Endothelial cell (in vitro differentiated cells): ENCODE results near the gene PRR36. TPM values are rescaled to one million over a fixed set of nuclear protein-coding genes. Genes with fewer than 3 reads are reported as not detected.

Experiments used
- DNase-seq: peaks from one replicate; pipeline ENCODE4 v3.0.0; 2021; ENCODE audit warnings: low spot score
- H3K27ac Mint-ChIP-seq: one replicate; pipeline ENCODE4 v1.8.0; 2021; ENCODE audit warnings: mixed read lengths, inconsistent platforms; ENCODE audit not compliant: unreplicated experiment
- H3K27me3 Mint-ChIP-seq: one replicate; pipeline ENCODE4 v1.8.0; 2021; ENCODE audit warnings: mild to moderate bottlenecking, moderate library complexity, mixed read lengths, inconsistent platforms; ENCODE audit not compliant: unreplicated experiment
- H3K36me3 Mint-ChIP-seq: one replicate; pipeline ENCODE4 v1.8.0; 2021; ENCODE audit warnings: mild to moderate bottlenecking, low read depth, mixed read lengths, inconsistent platforms; ENCODE audit not compliant: unreplicated experiment
- H3K4me1 Mint-ChIP-seq: one replicate; pipeline ENCODE4 v1.8.0; 2021; ENCODE audit warnings: mild to moderate bottlenecking, mixed read lengths, inconsistent platforms; ENCODE audit not compliant: unreplicated experiment
- H3K4me3 Mint-ChIP-seq: one replicate; pipeline ENCODE4 v1.8.0; 2021; ENCODE audit warnings: mild to moderate bottlenecking, mixed read lengths, inconsistent platforms; ENCODE audit not compliant: unreplicated experiment
- H3K9me3 Mint-ChIP-seq: one replicate; pipeline ENCODE4 v1.8.0; 2021; ENCODE audit warnings: mixed read lengths, inconsistent platforms; ENCODE audit not compliant: unreplicated experiment
- total RNA-seq: library from RNA; stranded (reverse); fragmentation: NEBNext Ultra II Directional; extraction: Animal tissue kit (Norgen Biotek cat#: 25700); gene quantifications from one replicate; pipeline ENCODE4 v1.2.1, GENCODE V29; 2021; ENCODE audit not compliant: unreplicated experiment
- TF ChIP-seq, protein P1 (sequence below): fragments of 200-600 bp; sonication (generic); IDR thresholded peaks from one replicate; pipeline ENCODE4 v1.5.0; 2021; ENCODE audit warnings: antibody characterized with exemption; ENCODE audit not compliant: unreplicated experiment

The PRR36 gene
- total RNA-seq, 1 donor from 2014 or later = 0.23 TPM

DNA sequence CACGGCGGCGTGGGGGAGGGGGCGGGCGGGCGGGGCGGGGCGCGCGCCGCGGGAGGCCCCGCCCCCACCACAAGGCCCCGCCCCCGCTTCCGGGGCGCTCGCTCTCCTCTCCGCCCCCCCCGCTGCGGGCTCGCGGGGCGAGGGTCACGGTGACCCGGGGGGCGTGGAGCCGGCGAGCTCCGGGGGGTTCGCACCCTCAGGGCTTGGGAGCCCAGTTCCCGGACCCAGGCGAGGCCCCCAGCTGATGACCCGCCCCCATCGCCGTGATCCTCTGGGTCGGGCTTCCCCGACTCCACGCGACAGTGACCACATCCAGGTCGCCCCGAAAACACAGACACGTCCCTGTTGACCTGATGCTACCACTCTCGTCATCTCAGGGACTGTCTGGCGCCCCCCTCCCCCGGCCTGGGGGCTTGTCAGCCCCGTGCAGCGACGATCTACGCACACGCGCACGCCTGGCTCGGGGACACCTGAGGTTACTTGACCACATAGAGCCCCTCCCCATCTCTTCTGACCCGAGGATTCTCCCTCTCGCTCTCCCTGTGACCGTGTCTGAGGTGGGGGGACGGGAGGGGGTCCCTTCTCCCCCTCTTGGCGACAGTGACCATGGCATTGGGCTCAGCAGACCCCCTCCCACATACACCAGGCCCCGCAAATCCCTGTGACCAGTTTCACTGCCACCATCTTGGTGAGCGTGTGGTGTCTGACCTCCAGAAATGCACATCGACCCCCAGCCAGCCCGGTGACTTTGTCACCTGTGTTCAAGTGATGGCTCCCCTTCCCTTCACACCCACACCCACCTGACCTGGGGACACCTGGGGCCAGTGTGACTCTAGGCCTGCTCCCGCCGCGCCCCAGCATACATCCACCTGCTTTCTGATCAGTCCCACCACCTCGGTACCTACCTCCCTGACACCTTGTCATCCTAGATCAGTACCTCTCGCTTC is 30.2 kb upstream of the PRR36 start:
- no peak for DNase-seq
- Mint-ChIP-seq H3K9me3 (no peaks in the 10 kb centered on the region), H3K27me3 (peaks cover 13% of the 10 kb centered on the region), H3K27ac (peak overlapping the region; percentile 92), H3K4me3 (peak overlapping the region; percentile 94), H3K4me1 (peaks cover 12% of the 10 kb centered on the region), H3K36me3 (peaks cover 9% of the 10 kb centered on the region)
- TF ChIP-seq, protein P1, sequence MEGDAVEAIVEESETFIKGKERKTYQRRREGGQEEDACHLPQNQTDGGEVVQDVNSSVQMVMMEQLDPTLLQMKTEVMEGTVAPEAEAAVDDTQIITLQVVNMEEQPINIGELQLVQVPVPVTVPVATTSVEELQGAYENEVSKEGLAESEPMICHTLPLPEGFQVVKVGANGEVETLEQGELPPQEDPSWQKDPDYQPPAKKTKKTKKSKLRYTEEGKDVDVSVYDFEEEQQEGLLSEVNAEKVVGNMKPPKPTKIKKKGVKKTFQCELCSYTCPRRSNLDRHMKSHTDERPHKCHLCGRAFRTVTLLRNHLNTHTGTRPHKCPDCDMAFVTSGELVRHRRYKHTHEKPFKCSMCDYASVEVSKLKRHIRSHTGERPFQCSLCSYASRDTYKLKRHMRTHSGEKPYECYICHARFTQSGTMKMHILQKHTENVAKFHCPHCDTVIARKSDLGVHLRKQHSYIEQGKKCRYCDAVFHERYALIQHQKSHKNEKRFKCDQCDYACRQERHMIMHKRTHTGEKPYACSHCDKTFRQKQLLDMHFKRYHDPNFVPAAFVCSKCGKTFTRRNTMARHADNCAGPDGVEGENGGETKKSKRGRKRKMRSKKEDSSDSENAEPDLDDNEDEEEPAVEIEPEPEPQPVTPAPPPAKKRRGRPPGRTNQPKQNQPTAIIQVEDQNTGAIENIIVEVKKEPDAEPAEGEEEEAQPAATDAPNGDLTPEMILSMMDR = no peak

DNA sequence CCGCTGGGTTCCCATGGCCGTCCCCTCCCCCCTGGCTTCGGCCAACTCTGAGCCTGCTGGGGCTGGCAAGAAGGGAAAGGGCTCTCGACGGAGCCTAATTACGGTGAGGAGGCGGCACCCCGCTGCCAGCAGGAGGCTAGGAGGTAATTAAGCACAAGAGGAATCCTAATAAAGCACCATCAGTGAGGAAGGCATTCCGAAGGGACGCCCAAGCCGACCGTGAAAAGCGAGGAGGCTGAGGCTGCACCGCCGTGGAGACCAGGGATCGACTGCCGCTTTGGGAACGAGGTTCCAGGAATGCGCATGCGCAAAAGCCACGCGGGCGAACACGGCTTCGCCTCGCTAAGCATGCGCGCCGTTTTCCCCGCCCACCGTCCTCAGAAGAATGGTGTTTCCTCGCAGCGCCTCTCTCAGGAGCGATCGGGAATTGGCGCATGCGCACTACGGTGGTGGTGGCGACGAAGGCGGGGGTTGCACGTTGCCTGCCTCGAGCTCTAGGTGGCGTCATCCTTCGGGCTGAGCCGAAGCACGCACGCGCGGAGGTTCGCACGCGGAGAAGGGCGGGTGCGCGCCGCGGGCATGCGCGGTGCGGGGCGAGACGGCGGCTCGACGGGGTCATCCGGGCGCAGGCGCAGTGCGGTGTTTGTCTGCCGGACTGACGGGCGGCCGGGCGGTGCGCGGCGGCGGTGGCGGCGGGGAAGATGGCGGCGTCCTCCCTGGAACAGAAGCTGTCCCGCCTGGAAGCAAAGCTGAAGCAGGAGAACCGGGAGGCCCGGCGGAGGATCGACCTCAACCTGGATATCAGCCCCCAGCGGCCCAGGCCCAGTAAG is 29.3 kb upstream of the PRR36 start, which contains the start of gene MAP2K7:
Gene MAP2K7, plus strand, starts transcription at position 634 of the 830 bp plus-strand sequence. Its CDS starts 68 bp downstream, at position 702.
- Mint-ChIP-seq H3K36me3 (peaks cover 9% of the 10 kb centered on the region), H3K9me3 (no peaks in the 10 kb centered on the region), H3K27ac (peak within 1 kb of the TSS; percentile 92), H3K27me3 (peaks cover 13% of the 10 kb centered on the region), H3K4me1 (peaks cover 12% of the 10 kb centered on the region), H3K4me3 (peak within 1 kb of the TSS; percentile 94)
- DNase-seq = peak; percentile 100
- TF ChIP-seq, protein P1 = peak; percentile 57

DNA sequence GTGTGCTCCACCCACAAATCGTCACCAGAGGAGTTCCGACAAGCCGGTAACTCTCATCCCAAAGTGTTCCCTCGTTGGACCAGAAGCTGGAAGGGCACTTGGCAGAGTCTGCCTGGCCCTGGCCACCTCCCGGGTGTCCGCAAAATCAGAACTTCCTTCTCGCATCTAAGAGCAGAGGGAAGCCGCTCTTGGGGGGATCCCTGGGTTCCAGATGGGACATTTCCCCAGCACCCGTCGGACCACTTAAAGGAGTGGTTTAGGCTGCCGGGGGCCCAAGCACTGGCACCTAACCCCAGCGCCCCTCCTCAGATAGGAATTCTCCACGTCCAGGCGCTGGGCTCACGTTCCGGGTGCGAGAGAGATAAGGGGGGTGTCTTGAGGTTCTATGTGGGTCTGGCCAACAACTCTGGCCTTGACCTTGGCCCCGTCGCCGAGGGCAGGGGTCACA is 28.6 kb upstream of the PRR36 start:
- peaks cover 12% of the 10 kb centered on the region for H3K4me1 Mint-ChIP-seq
- peaks cover 13% of the 10 kb centered on the region for H3K27me3 Mint-ChIP-seq
- no peak for DNase-seq

DNA sequence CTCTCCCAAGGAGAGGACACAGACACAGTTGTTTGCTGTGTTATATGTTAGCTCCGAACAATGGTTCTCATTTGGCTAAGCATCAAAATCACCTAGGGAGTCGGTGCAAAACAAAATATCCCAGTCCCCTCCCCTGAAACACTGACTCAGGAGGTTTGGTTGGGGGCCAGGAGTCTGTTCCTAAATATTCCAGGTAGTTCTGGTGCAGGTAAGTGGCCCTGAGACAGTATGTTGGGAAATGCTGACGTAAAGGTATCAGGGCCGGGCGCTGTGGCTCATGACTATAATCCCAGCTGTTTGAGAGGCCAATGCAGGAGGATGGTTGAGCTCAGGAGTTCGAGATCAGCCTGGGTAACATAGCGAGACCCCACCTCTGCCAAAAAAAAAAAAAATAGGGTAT is 27.1 kb upstream of the PRR36 start:
- Mint-ChIP-seq H3K4me3 (no peak overlapping the region), H3K4me1 (peaks cover 12% of the 10 kb centered on the region), H3K9me3 (no peaks in the 10 kb centered on the region), H3K27ac (no peak overlapping the region), H3K36me3 (peaks cover 9% of the 10 kb centered on the region), H3K27me3 (peaks cover 17% of the 10 kb centered on the region)
- TF ChIP-seq, protein P1 = no peak
- DNase-seq = no peak

More for the DNA sequence above, 28.6 kb upstream of the PRR36 start:
- TF ChIP-seq, protein P1 = no peak
- peak overlapping the region; percentile 86 for H3K27ac Mint-ChIP-seq
- H3K36me3 Mint-ChIP-seq = peaks cover 9% of the 10 kb centered on the region
- H3K9me3 Mint-ChIP-seq = no peaks in the 10 kb centered on the region
- H3K4me3 Mint-ChIP-seq = peak overlapping the region; percentile 92
